ENCODE results near the gene SNN. TPM values are rescaled to one million over a fixed set of nuclear protein-coding genes. Genes with fewer than 3 reads are reported as not detected.

Gene SNN
- polyA plus RNA-seq, 1 donor from 2014 or later, result 176 TPM

DNA sequence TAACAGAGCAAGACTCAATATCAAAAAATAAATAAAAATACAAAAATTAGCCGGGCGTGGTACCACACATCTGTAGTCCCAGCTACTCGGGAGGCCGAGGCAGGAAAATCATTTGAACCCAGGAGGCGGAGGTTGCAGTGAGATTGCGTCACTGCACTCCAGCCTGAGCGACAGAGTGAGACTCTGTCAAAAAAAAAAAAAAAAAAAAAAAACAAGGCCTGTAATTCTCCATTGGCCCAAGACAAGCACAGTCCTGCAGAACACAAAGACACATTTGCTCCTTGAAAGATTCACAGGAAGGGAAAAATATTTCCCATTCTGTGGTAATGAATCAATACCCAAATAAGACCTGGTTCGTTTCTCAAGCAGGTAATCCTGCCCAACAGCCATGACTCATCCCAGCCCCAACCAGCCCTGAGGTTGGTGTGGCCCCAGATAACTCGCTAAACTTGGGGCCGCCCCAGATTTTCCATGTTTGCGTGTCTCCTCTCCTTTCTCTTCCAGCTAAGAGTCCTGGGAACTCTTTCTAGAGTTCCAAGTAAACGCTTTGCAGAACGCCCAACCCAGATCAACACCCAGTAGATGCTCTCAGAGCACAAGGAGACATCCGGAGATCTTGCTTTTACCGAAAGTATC, 40.3 kb upstream of the SNN start:
- no peaks in the 10 kb centered on the region for H3K27me3 ChIP-seq (ENCODE audit: insufficient read depth, low read depth, low read length)
- TF ChIP-seq, protein P1, sequence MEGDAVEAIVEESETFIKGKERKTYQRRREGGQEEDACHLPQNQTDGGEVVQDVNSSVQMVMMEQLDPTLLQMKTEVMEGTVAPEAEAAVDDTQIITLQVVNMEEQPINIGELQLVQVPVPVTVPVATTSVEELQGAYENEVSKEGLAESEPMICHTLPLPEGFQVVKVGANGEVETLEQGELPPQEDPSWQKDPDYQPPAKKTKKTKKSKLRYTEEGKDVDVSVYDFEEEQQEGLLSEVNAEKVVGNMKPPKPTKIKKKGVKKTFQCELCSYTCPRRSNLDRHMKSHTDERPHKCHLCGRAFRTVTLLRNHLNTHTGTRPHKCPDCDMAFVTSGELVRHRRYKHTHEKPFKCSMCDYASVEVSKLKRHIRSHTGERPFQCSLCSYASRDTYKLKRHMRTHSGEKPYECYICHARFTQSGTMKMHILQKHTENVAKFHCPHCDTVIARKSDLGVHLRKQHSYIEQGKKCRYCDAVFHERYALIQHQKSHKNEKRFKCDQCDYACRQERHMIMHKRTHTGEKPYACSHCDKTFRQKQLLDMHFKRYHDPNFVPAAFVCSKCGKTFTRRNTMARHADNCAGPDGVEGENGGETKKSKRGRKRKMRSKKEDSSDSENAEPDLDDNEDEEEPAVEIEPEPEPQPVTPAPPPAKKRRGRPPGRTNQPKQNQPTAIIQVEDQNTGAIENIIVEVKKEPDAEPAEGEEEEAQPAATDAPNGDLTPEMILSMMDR (IDR thresholded peaks at IDR 0.05; ENCODE audit: poor library complexity, severe bottlenecking), result no peak
- TF ChIP-seq SMC3 (conservative IDR thresholded peaks at IDR 0.05; ENCODE audit: poor library complexity) (no peak), RAD21 (conservative IDR thresholded peaks at IDR 0.05) (no peak)
- H3K9ac ChIP-seq (ENCODE audit: low read length), result no peak overlapping the region
- H3K4me2 ChIP-seq (ENCODE audit: low read length), result no peak overlapping the region
- no peaks in the 10 kb centered on the region for H3K9me3 ChIP-seq (ENCODE audit: low read length)
- no peaks in the 10 kb centered on the region for H3K79me2 ChIP-seq (replicated peaks; ENCODE audit: insufficient read depth, low read length)
- no peak overlapping the region for H3K27ac ChIP-seq (ENCODE audit: low read length)
- no peaks in the 10 kb centered on the region for H3K9me2 ChIP-seq (ENCODE audit: insufficient read depth, low read length)
- no peak overlapping the region for H2AFZ ChIP-seq (ENCODE audit: low read depth, low read length)
- H3K36me3 ChIP-seq (ENCODE audit: insufficient read depth, low read length), result no peaks in the 10 kb centered on the region
- H4K20me1 ChIP-seq (ENCODE audit: insufficient read depth), result no peaks in the 10 kb centered on the region
- H3F3A ChIP-seq (ENCODE audit: insufficient read depth, low read length, poor library complexity, severe bottlenecking), result no peaks in the 10 kb centered on the region
- H3K4me3 ChIP-seq (ENCODE audit: low read length), result no peak overlapping the region

DNA sequence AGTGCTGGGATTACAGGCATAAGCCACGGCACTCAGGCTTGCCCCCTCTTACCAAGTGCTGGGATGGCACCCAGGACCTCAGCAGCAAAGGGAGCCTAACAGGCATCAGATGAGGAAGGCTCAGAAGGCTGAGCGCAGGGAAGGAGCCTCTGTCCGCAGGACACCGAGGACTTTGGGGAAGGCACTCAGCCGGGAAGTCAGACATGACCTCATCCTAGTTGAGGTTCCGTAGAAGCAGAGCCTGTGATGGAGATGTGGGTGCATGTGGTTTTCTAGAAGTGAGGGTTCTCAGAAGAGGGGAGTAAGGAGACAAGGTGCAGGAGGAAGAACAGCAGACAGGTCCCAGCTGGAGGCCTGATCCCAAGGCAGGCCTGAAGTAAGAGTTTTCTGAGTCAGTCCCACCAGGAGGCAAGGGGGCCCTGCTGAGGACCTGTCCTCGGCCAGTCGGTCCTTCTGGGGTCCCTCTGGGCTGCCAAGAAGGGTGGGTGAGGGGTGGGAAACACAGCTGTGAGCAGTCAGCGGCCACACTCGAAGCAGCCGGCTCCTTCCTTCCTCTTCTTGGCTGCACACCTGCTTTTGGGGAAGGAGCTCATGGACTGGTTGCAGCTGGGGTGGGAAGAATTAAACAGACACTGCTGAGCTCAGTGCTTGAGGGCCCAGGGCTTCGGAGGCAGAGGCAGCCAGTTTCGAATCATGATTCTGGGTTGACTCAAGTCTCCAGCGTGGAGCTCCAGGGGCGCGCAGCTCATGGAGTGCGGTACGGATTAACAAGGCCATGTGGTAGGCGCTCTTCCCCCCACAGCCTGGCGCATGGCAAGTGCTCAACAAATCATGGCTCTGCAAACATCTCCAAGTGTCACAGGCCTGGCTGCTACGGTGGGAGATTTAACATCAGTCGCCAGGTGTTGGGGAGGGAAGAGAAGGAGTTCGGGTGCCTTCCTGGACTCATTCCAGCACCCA, 38.9 kb upstream of the SNN start:
- no peak for TF ChIP-seq MXI1 (conservative IDR thresholded peaks at IDR 0.05; ENCODE audit: poor library complexity, severe bottlenecking)
- no peak for TF ChIP-seq EP300 (conservative IDR thresholded peaks at IDR 0.05; ENCODE audit: poor library complexity, severe bottlenecking)
- TF ChIP-seq POLR2AphosphoS5 (IDR thresholded peaks at IDR 0.05), result no peak
- no peak for TF ChIP-seq RAD21 (conservative IDR thresholded peaks at IDR 0.05)
- no peak for TF ChIP-seq TAF1 (IDR thresholded peaks at IDR 0.05; ENCODE audit: low read depth)
- TF ChIP-seq, protein P2, sequence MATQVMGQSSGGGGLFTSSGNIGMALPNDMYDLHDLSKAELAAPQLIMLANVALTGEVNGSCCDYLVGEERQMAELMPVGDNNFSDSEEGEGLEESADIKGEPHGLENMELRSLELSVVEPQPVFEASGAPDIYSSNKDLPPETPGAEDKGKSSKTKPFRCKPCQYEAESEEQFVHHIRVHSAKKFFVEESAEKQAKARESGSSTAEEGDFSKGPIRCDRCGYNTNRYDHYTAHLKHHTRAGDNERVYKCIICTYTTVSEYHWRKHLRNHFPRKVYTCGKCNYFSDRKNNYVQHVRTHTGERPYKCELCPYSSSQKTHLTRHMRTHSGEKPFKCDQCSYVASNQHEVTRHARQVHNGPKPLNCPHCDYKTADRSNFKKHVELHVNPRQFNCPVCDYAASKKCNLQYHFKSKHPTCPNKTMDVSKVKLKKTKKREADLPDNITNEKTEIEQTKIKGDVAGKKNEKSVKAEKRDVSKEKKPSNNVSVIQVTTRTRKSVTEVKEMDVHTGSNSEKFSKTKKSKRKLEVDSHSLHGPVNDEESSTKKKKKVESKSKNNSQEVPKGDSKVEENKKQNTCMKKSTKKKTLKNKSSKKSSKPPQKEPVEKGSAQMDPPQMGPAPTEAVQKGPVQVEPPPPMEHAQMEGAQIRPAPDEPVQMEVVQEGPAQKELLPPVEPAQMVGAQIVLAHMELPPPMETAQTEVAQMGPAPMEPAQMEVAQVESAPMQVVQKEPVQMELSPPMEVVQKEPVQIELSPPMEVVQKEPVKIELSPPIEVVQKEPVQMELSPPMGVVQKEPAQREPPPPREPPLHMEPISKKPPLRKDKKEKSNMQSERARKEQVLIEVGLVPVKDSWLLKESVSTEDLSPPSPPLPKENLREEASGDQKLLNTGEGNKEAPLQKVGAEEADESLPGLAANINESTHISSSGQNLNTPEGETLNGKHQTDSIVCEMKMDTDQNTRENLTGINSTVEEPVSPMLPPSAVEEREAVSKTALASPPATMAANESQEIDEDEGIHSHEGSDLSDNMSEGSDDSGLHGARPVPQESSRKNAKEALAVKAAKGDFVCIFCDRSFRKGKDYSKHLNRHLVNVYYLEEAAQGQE (IDR thresholded peaks at IDR 0.05; ENCODE audit: borderline replicate concordance), result no peak
- TF ChIP-seq, protein P1 (IDR thresholded peaks at IDR 0.05; ENCODE audit: poor library complexity, severe bottlenecking), result no peak
- TF ChIP-seq EZH2 (IDR thresholded peaks at IDR 0.05; ENCODE audit: borderline replicate concordance, insufficient read depth, low read length, poor library complexity, severe bottlenecking), result no peak
- no peak for TF ChIP-seq SMC3 (conservative IDR thresholded peaks at IDR 0.05; ENCODE audit: poor library complexity)
- Histone ChIP-seq H3K27ac (ENCODE audit: low read length) (no peak overlapping the region), H3K79me2 (replicated peaks; ENCODE audit: insufficient read depth, low read length) (no peaks in the 10 kb centered on the region), H3K9me3 (ENCODE audit: low read length) (no peaks in the 10 kb centered on the region), H3K27me3 (ENCODE audit: insufficient read depth, low read depth, low read length) (no peaks in the 10 kb centered on the region), H3K4me2 (ENCODE audit: low read length) (no peak overlapping the region), H2AFZ (ENCODE audit: low read depth, low read length) (no peak overlapping the region), H3K9ac (ENCODE audit: low read length) (no peak overlapping the region), H4K20me1 (ENCODE audit: insufficient read depth) (no peaks in the 10 kb centered on the region), H3F3A (ENCODE audit: insufficient read depth, low read length, poor library complexity, severe bottlenecking) (no peaks in the 10 kb centered on the region), H3K4me3 (ENCODE audit: low read length) (no peak overlapping the region), H3K9me2 (ENCODE audit: insufficient read depth, low read length) (no peaks in the 10 kb centered on the region), H3K36me3 (ENCODE audit: insufficient read depth, low read length) (no peaks in the 10 kb centered on the region)

All from neural cell (in vitro differentiated cells).